KMS-11 (cell line): ENCODE results near the gene GOLGA6L2.
A peak's percentile ranks its signal among the peaks of the same experiment; 100 is the strongest.

Experiments used
- H2AFZ ChIP-seq: fragments of 200-600 bp; sonication (generic); 2 replicates; pipeline ENCODE4 v1.6.1; 2016; ENCODE audit warnings: antibody characterized with exemption, mixed run types, low read depth
- H3K27ac ChIP-seq: fragments of 200-600 bp; sonication (generic); 2 replicates; pipeline ENCODE4 v1.6.1; 2016; ENCODE audit warnings: mild to moderate bottlenecking, mixed run types
- H3K27me3 ChIP-seq: fragments of 200-600 bp; sonication (generic); 2 replicates; pipeline ENCODE4 v1.6.1; 2017; ENCODE audit warnings: mild to moderate bottlenecking, low read depth, mixed run types, moderate library complexity; ENCODE audit not compliant: insufficient read depth
- H3K36me3 ChIP-seq: fragments of 200-600 bp; sonication (generic); 2 replicates; pipeline ENCODE4 v1.6.1; 2017; ENCODE audit warnings: mild to moderate bottlenecking, mixed run types; ENCODE audit not compliant: insufficient read depth
- H3K4me1 ChIP-seq: fragments of 200-600 bp; sonication (generic); 2 replicates; pipeline ENCODE4 v1.6.1; 2016; ENCODE audit warnings: mild to moderate bottlenecking, low read depth, mixed run types; ENCODE audit not compliant: poor library complexity, severe bottlenecking
- H3K4me2 ChIP-seq: fragments of 200-600 bp; sonication (generic); 2 replicates; pipeline ENCODE4 v1.7.0; 2016; ENCODE audit warnings: mild to moderate bottlenecking, mixed run types
- H3K4me3 ChIP-seq: fragments of 200-600 bp; sonication (generic); IDR thresholded peaks from 2 replicates; pipeline ENCODE4 v1.6.1; 2017; ENCODE audit warnings: low read depth, low read length, mixed read lengths; ENCODE audit not compliant: insufficient read depth
- H3K79me2 ChIP-seq: fragments of 200-600 bp; sonication (generic); 2 replicates; pipeline ENCODE4 v1.6.1; 2016; ENCODE audit warnings: low read depth, mixed run types; ENCODE audit not compliant: insufficient read depth
- H3K9ac ChIP-seq: fragments of 200-600 bp; sonication (generic); 2 replicates; pipeline ENCODE4 v1.6.1; 2016; ENCODE audit warnings: mild to moderate bottlenecking, mixed run types
- H4K20me1 ChIP-seq: fragments of 200-600 bp; sonication (generic); 2 replicates; pipeline ENCODE4 v1.6.1; 2016; ENCODE audit warnings: mild to moderate bottlenecking, mixed run types; ENCODE audit not compliant: insufficient read depth
- TF ChIP-seq, protein P1 (sequence below): fragments of 200-600 bp; sonication (generic); conservative IDR thresholded peaks from 2 replicates; pipeline ENCODE4 v1.6.1; 2017; ENCODE audit warnings: low read depth, mild to moderate bottlenecking, antibody characterized with exemption, low read length, moderate library complexity, mixed read lengths

The GOLGA6L2 gene

GRCh38 chr15:23447107-23447500 lies at the start of gene GOLGA6L2:
GOLGA6L2 (minus strand) TSS chr15:23447243; CDS start chr15:23447181, 62 bp downstream.
- Histone ChIP-seq H3K36me3 (no peaks in the 10 kb centered on the region), H3K4me3 (no peak within 1 kb of the TSS), H3K4me1 (no peaks in the 10 kb centered on the region), H3K27me3 (no peaks in the 10 kb centered on the region), H3K4me2 (no peak within 1 kb of the TSS), H3K27ac (no peak within 1 kb of the TSS), H4K20me1 (no peaks in the 10 kb centered on the region), H2AFZ (no peak within 1 kb of the TSS), H3K79me2 (no peaks in the 10 kb centered on the region), H3K9ac (no peak within 1 kb of the TSS)
- TF ChIP-seq, protein P1, sequence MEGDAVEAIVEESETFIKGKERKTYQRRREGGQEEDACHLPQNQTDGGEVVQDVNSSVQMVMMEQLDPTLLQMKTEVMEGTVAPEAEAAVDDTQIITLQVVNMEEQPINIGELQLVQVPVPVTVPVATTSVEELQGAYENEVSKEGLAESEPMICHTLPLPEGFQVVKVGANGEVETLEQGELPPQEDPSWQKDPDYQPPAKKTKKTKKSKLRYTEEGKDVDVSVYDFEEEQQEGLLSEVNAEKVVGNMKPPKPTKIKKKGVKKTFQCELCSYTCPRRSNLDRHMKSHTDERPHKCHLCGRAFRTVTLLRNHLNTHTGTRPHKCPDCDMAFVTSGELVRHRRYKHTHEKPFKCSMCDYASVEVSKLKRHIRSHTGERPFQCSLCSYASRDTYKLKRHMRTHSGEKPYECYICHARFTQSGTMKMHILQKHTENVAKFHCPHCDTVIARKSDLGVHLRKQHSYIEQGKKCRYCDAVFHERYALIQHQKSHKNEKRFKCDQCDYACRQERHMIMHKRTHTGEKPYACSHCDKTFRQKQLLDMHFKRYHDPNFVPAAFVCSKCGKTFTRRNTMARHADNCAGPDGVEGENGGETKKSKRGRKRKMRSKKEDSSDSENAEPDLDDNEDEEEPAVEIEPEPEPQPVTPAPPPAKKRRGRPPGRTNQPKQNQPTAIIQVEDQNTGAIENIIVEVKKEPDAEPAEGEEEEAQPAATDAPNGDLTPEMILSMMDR = no peak

DNA sequence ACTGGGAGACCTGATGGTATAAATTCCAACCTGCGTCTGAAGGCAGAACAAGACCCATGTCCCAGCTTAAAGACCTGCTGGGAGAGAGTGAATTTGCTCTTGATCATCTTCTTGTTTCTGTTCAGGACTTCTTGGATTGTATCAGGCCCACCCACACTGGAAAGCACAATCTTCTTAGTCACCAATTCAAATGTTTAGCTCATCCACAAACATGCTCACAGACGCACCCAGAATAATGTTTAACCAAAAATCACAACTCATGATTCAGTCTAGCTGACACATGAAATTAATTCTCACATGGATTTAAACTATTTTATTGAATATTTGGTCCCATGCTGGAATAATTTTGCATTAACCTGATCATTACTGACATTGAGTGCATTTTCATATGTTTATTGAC lies 37.8 kb upstream of the GOLGA6L2 start:
- H3K36me3 ChIP-seq = no peaks in the 10 kb centered on the region
- no peak overlapping the region for H2AFZ ChIP-seq
- no peak overlapping the region for H3K4me3 ChIP-seq
- no peaks in the 10 kb centered on the region for H3K27me3 ChIP-seq
- no peak overlapping the region for H3K27ac ChIP-seq
- H3K4me1 ChIP-seq = peaks cover 37% of the 10 kb centered on the region
- no peaks in the 10 kb centered on the region for H3K79me2 ChIP-seq
- H3K4me2 ChIP-seq = no peak overlapping the region
- TF ChIP-seq, protein P1 = no peak
- H4K20me1 ChIP-seq = no peaks in the 10 kb centered on the region
- H3K9ac ChIP-seq = no peak overlapping the region

DNA sequence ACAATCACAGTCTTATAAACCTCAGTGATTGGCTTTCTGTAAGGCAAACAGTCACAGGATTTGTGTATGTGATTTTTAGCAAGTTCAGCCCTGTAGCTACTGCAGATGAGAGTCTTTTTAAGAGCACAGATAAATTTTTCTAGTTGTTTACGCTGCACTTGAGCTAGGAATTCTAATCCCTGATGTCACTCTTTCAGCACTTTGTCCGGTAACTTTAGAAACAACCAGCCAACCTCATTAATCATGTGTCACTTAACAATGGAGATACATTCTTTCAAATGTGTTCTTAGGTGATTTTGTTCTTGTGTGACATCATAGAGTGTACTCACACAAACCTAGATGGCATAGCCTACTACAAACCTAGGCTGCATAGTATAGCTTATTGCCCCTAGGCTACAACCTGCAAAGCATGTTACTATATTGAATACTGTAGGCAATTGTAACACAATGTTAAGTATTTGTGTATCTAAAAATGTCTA lies 36.8 kb upstream of the GOLGA6L2 start:
- Histone ChIP-seq H3K27ac (no peak overlapping the region), H3K79me2 (no peaks in the 10 kb centered on the region), H2AFZ (no peak overlapping the region), H3K9ac (no peak overlapping the region), H3K4me1 (peaks cover 37% of the 10 kb centered on the region), H3K4me2 (peak overlapping the region; percentile 61), H3K36me3 (no peaks in the 10 kb centered on the region), H3K4me3 (no peak overlapping the region), H4K20me1 (no peaks in the 10 kb centered on the region), H3K27me3 (no peaks in the 10 kb centered on the region)
- TF ChIP-seq, protein P1 = no peak

- Histone ChIP-seq H3K4me3 (no peak overlapping the region), H3K4me2 (peak overlapping the region; percentile 61), H3K9ac (no peak overlapping the region), H3K36me3 (no peaks in the 10 kb centered on the region), H3K27me3 (no peaks in the 10 kb centered on the region), H3K79me2 (no peaks in the 10 kb centered on the region), H2AFZ (no peak overlapping the region), H4K20me1 (no peaks in the 10 kb centered on the region), H3K4me1 (peaks cover 37% of the 10 kb centered on the region), H3K27ac (peak overlapping the region; percentile 15; the same call in 1 of the 2 replicates)
- TF ChIP-seq, protein P1 = no peak
These were observed 35.9 kb upstream of the GOLGA6L2 start for GRCh38 chr15:23482764-23483489.
